Lower leg skin (tissue), 3 donors: ENCODE results near the gene AIG1.

Source experiments
- CTCF ChIP-seq, 3 donors: fragments of 450-650 bp; IDR thresholded peaks; one replicate each; pipeline ENCODE4 v1.5.1; 2016; ENCODE audit warnings: antibody characterized with exemption in 3 of 3, mild to moderate bottlenecking in 3 of 3, moderate library complexity in 2 of 3
- POLR2A ChIP-seq, 2 donors: fragments of 450-650 bp; IDR thresholded peaks; one replicate each; pipeline ENCODE4 v1.6.1; 2016 to 2017; ENCODE audit warnings: antibody characterized with exemption in 2 of 2, mild to moderate bottlenecking in 1 of 2, moderate library complexity in 1 of 2

- no peak for TF ChIP-seq POLR2A (IDR thresholded peaks at IDR 0.05)
- TF ChIP-seq CTCF (IDR thresholded peaks at IDR 0.05), result no peak
Observed at GRCh38 chr6:143110996-143111395, 50.3 kb downstream of the AIG1 start.
